ENCODE data around the gene C15orf39. TPM values are rescaled to one million over a fixed set of nuclear protein-coding genes. Genes with fewer than 3 reads are reported as not detected.

Gene C15orf39
- total RNA-seq, 4 donors from 2014 or later = 1.6 to 3.8 (median 2.6) TPM

GRCh38 chr15:75228787-75229186, 27.1 kb downstream of the C15orf39 start:
- H3K36me3 ChIP-seq = no peaks in the 10 kb centered on the region
- intact Hi-C loops (cut with DNase I; ENCODE audit: low total_unique reads) (loop anchor here (5.0 kb wide), 1 partner anchor 574 kb away; no protein-coding TSS in a partner anchor), in situ Hi-C loops (cut with MboI; ENCODE audit: low sequenced_read_pairs in 4 of 4) (no loop called here)
- H3K27ac ChIP-seq = no peak overlapping the region
- no peak for TF ChIP-seq POLR2A (IDR thresholded peaks at IDR 0.05)
- no peak for TF ChIP-seq CTCF (IDR thresholded peaks at IDR 0.05 in 4 of 5, conservative IDR thresholded peaks at IDR 0.05 in 1 of 5)
- DNase-seq (no peak), ATAC-seq (no peak)
- no peaks in the 10 kb centered on the region for H3K4me1 ChIP-seq
- H3K27me3 ChIP-seq = peaks cover 0 to 2% (median 0%) of the 10 kb centered on the region in 3 donors
- no peak overlapping the region for H3K4me3 ChIP-seq
- no peaks in the 10 kb centered on the region for H3K9me3 ChIP-seq

GRCh38 chr15:75229191-75230015, 27.7 kb downstream of the C15orf39 start:
- ATAC-seq = no peak
- intact Hi-C loops (cut with DNase I; ENCODE audit: low total_unique reads) (loop anchor here (5.0 to 10.0 kb wide), 2 partner anchors 95 to 573 kb away; no protein-coding TSS in a partner anchor), in situ Hi-C loops (cut with MboI; ENCODE audit: low sequenced_read_pairs in 4 of 4) (no loop called here)
- H3K4me3 ChIP-seq = no peak overlapping the region
- no peaks in the 10 kb centered on the region for H3K9me3 ChIP-seq
- no peak for DNase-seq
- H3K27ac ChIP-seq = no peak overlapping the region
- H3K27me3 ChIP-seq = peaks cover 0 to 2% (median 0%) of the 10 kb centered on the region in 3 donors
- TF ChIP-seq CTCF (IDR thresholded peaks at IDR 0.05 in 4 of 5, conservative IDR thresholded peaks at IDR 0.05 in 1 of 5) (no peak), POLR2A (IDR thresholded peaks at IDR 0.05) (no peak)
- H3K4me1 ChIP-seq = no peaks in the 10 kb centered on the region
- H3K36me3 ChIP-seq = no peaks in the 10 kb centered on the region

GRCh38 chr15:75230016-75230343, 28.3 kb downstream of the C15orf39 start:
- H3K36me3 ChIP-seq = no peaks in the 10 kb centered on the region
- no peak overlapping the region for H3K27ac ChIP-seq
- ATAC-seq = no peak
- H3K4me1 ChIP-seq = no peaks in the 10 kb centered on the region
- DNase-seq = no peak
- intact Hi-C loops (cut with DNase I; ENCODE audit: low total_unique reads) = loop anchor here (10.0 kb wide), 1 partner anchor 95 kb away; no protein-coding TSS in a partner anchor
- H3K9me3 ChIP-seq = no peaks in the 10 kb centered on the region
- TF ChIP-seq CTCF (IDR thresholded peaks at IDR 0.05 in 4 of 5, conservative IDR thresholded peaks at IDR 0.05 in 1 of 5) (no peak), POLR2A (IDR thresholded peaks at IDR 0.05) (no peak)
- H3K27me3 ChIP-seq = peaks cover 0 to 2% (median 0%) of the 10 kb centered on the region in 3 donors
- in situ Hi-C loops (cut with MboI; ENCODE audit: low sequenced_read_pairs in 4 of 4) = no loop called here
- no peak overlapping the region for H3K4me3 ChIP-seq

GRCh38 chr15:75230551-75231371, 29.1 kb downstream of the C15orf39 start:
- no peak overlapping the region for H3K4me3 ChIP-seq
- H3K27me3 ChIP-seq = peaks cover 0 to 2% (median 0%) of the 10 kb centered on the region in 3 donors
- no peak for TF ChIP-seq CTCF (IDR thresholded peaks at IDR 0.05 in 4 of 5, conservative IDR thresholded peaks at IDR 0.05 in 1 of 5)
- TF ChIP-seq POLR2A (IDR thresholded peaks at IDR 0.05) = no peak
- no peaks in the 10 kb centered on the region for H3K4me1 ChIP-seq
- DNase-seq (no peak), ATAC-seq (no peak)
- no peaks in the 10 kb centered on the region for H3K36me3 ChIP-seq
- no peaks in the 10 kb centered on the region for H3K9me3 ChIP-seq
- intact Hi-C loops (cut with DNase I; ENCODE audit: low total_unique reads) = loop anchor here (10.0 kb wide), 1 partner anchor 94 kb away; no protein-coding TSS in a partner anchor
- in situ Hi-C loops (cut with MboI; ENCODE audit: low sequenced_read_pairs in 4 of 4) = no loop called here
- no peak overlapping the region for H3K27ac ChIP-seq
